ENCODE data around the gene BMP6.

DNA sequence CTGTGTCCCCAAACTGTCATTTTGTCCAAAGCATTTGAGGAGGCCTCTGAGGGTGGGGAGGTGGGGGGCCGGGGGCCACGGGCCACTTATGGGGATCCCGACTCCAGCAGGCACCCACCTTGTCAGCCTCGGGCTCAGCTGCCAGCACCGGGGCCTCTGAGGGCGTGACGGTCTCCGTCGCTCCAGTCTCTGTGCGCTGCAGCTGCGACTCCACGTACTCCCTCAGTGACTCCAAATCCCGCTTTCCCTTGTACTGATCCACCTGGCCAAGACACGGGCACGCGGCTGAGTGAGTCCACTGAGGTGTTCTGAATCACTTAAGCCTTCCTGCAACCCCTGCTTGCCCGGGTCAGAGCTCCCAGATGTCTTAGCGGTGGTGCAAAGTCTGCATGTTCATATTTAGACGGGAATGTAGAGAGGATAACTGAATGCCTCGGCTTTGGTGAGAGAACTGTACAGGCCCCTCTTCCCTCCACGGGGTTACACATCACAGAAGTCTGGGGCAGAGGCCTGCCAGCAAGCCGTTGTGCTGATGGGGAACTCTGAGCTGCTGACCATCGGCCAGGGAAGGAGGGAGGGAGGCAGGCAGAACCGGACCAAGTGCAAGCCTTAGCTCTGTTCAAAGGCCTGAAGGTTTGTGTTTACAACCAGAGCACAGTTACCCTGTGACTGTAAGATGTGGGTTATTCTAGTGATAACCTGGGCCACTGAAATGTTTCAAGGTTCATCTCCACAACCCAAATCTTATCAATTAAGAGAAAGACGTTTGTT is 162.9 kb downstream of the BMP6 start:
- TF ChIP-seq, protein P1, sequence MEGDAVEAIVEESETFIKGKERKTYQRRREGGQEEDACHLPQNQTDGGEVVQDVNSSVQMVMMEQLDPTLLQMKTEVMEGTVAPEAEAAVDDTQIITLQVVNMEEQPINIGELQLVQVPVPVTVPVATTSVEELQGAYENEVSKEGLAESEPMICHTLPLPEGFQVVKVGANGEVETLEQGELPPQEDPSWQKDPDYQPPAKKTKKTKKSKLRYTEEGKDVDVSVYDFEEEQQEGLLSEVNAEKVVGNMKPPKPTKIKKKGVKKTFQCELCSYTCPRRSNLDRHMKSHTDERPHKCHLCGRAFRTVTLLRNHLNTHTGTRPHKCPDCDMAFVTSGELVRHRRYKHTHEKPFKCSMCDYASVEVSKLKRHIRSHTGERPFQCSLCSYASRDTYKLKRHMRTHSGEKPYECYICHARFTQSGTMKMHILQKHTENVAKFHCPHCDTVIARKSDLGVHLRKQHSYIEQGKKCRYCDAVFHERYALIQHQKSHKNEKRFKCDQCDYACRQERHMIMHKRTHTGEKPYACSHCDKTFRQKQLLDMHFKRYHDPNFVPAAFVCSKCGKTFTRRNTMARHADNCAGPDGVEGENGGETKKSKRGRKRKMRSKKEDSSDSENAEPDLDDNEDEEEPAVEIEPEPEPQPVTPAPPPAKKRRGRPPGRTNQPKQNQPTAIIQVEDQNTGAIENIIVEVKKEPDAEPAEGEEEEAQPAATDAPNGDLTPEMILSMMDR (IDR thresholded peaks at IDR 0.05) = no peak
- no peak for TF ChIP-seq REST (IDR thresholded peaks at IDR 0.05; ENCODE audit: insufficient read depth in 1 of 2, low read depth in 2 of 2, low read length in 1 of 2)
- no peak for TF ChIP-seq POLR2AphosphoS5 (IDR thresholded peaks at IDR 0.05; ENCODE audit: low read depth, low read length)
- TF ChIP-seq SIN3A (IDR thresholded peaks at IDR 0.05; ENCODE audit: borderline replicate concordance, insufficient read depth, low read depth, low read length) = no peak
